Fibroblast of skin of left quadriceps (primary cell): ENCODE data around the gene CERS4.
"Not testable (repeated sequence)": the region's sequence is repeated elsewhere in the genome, so short reads cannot be mapped to it uniquely, and the experiment has no call there.

Source experiments
- DNase-seq, 2 experiments: peaks; one replicate each; pipeline ENCODE4 v3.0.0-alpha.2; 2013; ENCODE audit warnings: low read depth in 2 of 2

Gene CERS4, protein sequence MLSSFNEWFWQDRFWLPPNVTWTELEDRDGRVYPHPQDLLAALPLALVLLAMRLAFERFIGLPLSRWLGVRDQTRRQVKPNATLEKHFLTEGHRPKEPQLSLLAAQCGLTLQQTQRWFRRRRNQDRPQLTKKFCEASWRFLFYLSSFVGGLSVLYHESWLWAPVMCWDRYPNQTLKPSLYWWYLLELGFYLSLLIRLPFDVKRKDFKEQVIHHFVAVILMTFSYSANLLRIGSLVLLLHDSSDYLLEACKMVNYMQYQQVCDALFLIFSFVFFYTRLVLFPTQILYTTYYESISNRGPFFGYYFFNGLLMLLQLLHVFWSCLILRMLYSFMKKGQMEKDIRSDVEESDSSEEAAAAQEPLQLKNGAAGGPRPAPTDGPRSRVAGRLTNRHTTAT

DNA sequence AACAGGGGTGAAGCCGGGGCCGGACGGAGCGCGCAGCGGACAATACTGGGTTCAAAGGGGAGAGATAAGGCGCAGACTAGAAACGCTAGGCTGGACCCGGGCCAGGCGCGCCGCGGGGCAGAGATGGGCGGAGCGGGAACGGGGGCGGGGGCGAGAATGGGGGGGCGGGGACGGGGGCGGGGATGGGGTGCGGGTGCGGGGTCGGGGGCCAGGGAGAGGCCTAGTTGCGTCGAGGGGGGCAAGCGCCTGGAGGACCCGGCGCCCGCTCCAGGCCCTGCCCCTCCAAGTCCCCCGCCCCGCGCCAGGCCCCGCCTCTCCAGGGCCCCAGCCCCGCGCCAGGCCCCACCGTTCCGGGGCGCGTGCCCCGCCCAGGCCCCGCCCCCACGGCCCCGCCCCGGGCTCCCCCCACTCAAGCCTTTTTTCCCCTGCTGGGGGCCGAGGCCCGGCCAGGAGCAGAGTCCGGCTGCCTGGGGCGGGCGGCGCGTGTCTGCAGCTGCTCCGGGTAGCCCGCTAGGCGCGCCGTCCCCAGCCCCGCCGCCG is at the start of gene CERS4:
Gene CERS4 (plus strand): TSS at position 449 of the 540 bp plus-strand sequence. CDS start 41,707 bp downstream, outside the sequence.
- DNase-seq, result peak in 1 of 2 experiments; percentile 23

DNA sequence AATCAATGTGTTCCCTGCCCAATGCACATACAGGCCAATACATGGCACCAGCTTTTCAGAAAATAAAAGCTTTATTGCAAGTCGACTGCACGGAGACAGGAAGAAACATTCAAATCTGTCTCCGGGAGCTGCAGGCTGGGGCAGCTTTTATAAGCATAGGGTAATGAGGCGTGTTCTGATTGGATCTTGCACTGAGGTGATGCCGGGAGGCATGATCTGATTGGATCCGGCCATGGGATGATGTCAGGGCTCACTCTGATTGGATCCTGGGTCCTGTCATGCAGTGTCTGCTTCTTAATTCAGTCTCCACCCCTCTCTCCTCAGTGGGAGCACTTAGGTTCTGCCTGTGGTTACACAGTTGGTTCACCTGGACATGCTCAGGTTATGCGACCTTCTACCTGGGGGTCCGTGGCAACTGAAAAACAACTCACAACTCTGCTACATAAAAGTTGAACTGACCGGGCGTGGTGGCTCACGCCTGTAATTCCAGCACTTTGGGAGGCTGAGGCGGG is 48.0 kb upstream of the CERS4 start:
- no peak for DNase-seq

DNA sequence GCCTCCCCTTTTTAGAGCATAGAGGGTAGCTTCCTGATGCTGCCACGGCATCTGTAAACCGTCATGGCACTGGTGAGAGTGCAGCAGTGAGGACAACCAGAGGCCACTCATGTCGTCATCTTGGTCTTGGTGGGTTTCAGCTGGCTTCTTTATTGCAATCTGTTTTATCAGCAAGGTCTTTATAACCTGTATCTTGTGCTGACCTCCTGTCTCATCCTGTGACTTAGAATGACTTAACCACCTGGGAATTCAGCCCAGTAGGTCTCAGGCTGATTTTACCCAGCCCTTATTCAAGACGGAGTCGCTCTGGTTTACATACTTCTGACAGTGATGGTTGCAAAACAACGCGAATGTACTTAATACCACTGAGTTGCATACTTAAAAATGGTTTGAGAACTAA is 45.4 kb upstream of the CERS4 start:
- no peak for DNase-seq

DNA sequence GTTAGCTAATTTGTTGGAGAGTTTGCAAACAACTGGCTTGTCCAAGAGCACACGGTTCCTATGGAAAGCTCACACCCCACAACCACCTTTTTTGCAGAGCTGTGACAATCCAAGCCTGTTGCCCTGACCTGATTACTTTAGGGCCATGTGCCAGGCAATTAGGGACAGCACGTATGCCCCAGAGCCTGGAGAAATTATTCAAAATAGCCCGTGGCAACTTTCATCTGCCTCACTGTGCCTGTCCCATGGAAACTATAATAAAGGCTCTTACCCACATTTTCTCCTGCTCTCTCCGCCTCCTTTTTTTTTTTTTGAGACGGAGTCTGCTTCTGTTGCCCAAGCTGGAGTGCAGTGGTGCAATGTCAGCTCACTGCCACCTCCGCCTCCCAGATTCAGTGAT is 41.2 kb upstream of the CERS4 start:
- no peak for DNase-seq

DNA sequence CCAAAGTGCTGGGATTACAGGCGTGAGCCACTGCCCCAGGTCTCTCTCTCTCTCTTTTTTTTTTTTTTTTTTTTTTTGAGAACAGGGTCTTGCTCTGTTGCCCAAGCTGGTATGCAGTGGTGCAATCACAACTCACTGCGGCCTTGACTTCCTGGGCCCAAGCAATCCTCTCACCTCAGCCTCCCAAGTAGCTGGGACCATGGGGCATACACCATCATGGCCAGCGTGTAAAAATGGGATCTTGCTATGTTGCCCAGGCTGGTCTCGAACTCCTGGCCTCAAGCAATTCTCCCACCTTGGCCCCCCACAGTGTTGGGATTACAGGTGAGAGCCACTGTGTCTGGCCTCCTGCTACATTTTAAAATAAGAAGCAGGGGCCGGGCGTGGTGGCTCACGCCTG is 40.6 kb upstream of the CERS4 start:
- DNase-seq, result no peak

DNA sequence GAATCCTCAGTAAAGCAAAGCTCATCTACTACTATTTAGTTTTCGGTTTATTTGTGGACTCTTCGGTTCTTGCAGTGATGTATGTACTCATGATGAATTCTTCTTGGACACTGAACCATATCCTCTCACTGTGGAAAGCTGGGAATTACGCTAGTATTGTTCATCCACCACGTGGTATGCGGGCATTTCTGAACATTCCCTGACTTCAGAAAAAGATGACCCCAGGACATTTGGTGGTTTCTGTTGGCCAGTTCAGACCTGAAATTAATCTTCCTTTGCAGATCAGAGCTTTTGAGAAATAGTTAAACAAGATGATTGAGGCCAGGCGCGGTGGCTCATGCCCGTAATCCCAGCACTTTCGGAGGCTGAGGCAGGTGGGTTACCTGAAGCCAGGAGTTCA is 34.5 kb upstream of the CERS4 start:
- no peak for DNase-seq

DNA sequence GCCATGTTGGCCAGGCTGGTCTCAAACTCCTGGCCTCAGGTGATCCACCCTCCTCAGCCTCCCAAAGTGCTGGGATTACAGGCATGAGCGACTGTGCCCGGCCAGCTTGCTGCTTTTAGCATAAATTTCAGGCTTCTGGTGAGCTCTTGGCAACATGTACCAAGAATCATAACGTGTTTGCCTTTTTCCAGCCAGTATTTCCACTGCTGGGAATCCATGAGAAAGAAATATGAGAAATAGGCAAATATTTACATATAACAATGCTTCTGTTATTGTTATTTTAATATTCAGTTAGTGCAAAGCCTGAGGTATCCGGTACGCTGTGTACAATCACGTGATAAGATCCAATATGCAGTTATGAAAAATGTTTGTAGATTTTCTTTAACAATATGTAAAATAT is 29.2 kb upstream of the CERS4 start:
- DNase-seq, result no peak

DNA sequence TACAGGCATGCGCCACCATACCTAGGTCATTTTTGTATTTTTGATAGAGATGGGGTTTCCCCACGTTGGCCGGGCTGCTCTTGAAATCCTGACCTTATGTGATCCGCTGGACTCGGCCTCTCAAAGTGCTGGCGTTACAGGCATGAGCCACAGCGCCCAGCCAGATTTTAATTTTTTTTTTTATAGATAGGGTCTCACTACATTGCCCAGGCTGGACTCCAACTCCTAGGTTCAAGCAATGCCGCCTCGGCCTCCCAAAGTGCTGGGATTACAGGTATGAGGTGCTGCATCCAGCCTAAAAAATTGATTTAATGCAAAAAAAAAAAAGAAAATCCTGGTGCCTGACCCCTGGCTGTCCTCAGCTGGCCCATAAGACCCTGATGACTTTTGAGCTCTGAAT is 24.9 kb upstream of the CERS4 start:
- DNase-seq, result no peak

DNA sequence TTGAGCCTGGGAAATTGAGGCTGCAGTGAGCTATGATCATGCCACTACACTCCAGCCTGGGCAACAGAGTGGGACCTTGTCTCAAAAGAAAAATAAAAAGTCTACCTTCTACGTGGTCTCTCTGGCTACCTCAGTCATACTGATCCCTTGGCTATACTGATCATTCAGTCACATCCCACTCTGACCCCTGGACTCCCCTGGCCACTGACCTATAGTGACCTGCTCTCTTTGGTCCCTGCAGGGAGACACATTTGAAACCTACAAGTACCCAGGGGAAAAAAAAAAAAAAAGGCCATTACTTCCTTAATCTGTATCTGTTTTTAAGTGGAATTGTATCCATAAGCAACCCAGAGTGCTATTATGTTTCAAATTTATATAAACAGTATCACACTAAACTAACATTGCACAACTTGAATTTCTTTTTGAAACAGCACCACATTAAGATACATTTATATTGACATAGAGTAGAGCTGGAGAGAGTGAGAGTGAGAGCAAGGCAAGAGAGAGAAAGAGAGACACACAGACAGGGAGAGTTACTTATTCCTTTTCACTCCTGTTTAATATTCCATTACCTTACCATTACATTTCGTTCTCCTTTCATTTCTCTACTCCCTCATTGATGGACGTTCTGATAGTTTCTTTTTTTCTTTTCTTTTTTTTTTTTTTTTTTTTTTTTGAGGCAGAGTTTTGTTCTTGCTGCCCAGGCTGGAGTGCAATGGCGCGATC is 23.7 kb upstream of the CERS4 start:
- DNase-seq, result no peak

DNA sequence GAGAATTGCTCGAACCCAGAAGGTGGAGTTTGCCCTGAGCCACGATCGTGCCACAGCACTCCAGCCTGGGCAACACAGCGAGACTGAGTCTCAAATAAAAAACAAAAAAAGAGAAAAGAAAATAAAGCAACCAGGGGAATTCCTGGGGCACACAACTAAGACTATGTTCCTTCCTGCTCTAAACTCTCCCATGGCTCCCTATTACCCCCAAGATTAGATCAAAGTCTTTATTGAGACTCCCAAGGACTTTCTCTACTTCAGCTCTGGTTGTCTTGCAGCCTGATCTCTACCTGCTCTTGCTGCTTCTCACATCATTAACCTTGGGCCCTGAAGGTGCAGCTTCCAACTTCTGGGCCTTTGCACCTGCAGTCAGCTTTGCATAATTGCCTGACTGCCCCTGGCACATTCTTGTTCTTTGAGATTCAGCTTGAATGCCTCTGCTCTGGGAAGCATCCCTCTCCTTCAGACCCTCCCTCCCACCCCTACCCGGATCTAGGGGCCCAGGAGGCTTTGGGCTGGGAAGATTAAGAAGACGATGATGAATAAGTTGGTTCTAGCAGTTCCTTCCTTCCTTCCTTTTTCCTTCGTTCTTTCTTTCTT is 16.8 kb upstream of the CERS4 start:
- DNase-seq, result no peak

DNA sequence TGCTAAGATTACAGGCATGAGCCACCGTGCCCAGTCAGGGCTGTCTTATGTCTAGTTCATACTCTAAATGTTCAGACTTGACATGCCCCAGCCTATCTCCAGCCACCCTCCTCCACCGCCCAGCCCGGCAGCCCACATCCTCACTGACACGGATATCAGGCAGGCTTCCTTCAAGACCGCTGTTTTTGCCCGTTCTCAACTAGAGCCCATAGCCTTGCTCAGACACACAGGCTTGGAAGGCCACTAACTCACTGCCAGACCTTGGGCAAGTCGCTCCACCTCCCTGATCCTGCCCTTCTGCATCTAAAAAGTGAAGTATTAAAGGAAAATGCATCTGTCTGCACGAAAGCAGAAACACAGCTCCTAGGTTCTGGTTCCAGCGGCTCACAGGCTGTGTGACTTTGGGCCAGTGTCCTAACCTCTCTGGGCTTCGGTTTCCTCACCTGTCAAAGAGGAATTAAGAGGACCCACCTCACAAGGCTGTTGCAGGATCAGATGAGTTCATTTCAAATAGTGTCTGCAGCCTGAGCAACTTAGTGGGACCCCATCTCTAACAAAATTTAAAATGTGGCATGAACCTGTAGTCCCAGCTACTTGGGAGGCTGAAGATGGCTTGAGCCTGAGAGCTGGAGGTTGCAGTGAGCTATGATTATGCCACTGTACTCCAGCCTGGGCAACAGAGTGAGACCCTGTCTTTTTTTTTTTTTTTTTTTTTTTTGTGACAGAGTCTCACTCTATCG is 14.5 kb upstream of the CERS4 start:
- DNase-seq, result no peak

DNA sequence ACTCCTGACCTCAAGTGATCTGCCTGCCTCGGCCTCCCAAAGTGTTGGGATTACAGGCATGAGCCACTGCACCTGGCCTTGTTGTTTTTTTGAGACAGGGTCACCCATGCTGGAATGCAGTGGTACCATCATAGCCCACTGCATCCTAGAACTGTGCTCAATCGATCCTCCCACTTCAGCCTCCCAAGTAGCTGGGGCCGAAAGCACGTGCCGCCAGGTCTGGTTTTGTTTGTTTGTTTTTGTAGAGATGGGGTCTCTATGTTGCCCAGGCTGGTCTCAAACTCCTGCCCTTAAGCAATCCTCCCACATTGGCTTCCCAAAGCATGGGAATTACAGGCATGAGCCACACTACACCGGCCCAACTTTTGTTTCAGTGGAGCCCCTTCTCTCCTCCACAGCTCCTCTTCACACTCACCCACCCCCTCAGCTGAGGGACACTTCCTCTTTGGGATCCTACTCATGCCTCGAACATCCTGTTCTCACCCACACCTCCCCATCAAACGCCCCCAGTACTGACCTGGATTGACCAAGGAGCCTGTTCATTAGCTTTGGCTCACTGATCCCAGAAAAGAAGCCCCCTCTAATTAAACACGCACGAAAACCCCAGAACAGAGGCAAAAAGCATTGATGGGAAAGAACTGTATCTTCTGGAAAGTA is 12.8 kb upstream of the CERS4 start:
- DNase-seq, result no peak

DNA sequence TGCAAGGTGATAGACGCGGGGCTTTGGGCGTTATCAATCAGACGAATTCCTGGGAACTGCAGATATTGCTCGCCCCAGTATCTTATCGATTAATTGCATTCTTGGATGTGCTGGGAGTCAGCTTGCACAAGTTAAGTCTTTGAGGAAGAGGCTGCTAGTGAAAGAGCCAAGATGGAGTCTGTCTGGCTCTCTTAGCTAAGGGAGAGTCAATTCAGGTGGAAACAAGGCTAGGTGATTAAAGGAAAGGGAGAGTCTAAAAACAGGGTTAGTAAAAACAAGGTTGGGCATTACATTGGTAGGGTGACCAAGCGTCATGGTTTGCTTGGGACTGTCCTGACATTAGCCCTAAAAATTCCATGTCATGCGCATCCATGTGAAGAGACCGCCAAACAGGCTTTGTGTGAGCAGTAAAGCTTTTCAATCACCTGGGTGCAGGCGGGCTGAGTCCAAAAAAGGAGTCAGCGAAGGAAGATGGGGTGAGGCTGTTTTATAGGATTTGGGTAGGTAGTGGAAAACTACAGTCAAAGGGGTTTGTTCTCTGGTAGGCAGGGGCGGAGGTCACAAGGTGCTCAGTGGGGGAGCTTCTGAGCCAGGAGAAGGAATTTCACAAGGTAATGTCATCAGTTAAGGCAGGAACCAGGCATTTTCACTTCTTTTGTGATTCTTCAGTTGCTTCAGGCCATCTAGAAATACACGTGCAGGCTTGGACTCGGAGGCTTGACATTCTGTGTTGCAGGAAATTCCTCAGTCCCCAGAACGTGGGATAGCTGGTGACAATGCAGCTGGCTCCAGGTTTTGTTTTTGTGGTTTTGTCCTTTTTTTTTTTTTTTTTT is 5.7 kb upstream of the CERS4 start:
- DNase-seq, result not testable (repeated sequence)

DNA sequence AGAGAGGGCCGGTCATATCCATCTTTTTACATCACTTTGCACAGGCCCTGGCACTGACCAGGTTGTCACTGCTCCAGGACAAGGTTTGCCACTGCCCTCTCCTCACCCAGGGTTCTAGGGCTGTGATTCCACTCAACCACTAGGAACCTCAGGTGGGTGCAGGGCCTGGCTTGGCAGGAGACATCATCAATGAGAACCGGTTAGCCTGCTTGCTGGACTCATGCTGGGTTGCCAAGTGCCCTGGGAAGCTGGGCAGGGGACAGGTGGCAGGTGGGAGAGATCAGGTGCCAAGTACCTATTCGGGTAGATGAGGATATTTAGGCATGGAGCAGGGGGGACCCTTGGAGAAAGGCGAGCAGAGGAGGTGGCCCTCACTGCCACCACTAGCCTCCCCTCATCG is 4.2 kb upstream of the CERS4 start:
- DNase-seq, result no peak

DNA sequence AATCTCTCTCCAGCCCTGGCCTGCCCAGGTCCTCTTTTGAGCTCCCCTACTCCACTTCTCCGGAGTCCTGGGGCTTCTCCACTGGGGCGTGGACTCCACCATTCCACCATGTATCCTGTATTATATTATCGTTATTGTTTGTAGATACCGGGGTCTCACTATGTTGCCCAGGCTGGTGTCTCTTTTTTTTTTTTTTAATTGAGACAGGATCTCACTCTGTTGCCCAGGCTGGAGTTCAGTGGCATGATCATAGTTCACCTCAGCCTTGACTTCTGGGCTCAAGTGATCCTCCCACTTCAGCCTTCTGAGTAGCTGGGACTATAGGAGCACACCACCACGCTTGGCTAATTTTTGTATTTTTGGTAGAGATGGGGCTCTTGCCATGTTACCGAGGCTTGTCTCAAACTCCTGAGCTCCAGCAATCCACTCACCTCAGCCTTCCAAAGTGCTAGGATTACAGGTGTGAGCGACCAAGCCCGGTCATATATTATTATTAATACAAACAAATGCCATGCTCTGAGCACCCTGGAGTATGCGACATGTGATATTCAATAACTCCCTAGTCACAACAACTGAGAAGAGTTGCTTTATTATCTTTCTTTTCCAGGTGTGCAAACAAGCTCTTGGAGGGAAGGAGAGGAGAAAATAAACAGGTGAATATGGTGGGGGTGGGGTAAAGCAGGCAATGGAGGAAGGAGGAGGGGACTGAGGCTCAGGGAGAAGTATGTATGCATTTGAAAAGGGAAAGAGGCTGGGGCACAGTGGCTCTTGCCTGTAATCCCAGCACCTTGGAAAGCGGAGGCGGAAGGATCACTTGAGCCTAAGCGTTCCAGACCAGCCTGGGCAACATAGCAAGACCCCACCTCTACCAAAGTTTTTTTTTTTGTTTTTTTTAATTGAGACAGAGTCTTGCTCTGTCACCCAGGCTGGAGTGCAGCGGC is 2.8 kb upstream of the CERS4 start:
- no peak for DNase-seq

DNA sequence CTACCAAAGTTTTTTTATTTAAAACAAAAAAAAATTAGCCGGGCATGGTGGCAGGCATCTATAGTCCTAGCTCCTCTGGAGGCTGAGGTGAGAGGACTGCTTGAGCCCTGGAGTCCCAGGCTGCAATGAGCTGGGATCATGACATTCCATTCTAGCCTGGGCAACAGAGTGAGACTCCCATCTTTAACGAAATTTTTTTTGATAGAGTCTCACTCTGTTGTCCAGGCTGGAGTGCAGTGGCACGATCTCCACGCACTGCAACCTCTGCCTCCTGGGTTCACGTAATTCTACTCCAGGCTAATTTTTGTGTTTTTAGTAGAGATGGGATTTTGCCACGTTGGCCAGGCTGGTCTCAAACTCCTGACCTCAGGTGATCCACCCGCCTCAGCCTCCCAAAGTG is 1.8 kb upstream of the CERS4 start:
- not testable (repeated sequence) for DNase-seq

DNA sequence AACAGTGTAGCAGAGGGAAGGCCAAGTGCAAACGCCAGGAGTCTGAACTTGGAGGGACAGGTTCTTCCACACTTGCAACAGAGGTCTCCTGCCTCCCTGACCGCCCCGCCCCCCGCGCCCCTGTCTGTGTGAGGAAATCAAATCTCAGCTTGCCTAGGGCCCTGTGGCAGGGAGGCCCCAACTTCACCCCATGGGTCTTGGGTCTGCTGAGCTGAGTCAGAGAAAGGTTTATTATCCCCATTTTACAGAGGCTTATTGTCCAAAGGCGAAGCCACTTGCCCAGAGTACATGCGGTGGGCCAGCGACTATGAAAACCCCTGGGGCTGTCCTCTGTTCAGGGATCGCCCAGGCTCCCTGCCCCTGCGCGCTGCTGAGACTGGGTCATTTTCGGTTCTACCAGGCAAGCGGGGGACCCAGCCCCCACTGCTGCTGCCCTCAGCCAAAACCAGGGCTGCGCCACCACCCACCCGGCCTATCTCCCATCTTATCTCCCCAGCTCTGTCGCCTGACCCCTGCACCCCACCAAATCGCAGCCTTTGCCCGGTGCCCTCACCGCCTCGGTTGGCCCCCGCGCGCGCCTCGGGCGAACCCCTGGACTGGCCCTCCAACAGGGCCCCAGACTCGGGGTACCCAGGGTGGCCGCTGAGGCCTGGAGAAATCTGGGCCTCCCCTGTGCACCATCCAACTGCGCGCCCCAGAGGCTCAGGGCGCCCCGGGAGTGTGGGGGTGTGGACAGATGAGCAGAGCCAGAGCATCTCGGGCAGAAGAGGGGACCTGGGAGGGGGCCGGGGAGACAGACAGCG is 850 bp upstream of the CERS4 start:
- no peak for DNase-seq
